Caco-2 (cell line): ENCODE measurements around the gene PRTN3. TPM values are rescaled to one million over a fixed set of nuclear protein-coding genes. Genes with fewer than 3 reads are reported as not detected.
A peak's percentile ranks its signal among the peaks of the same experiment; 100 is the strongest.
"Not testable (repeated sequence)": the region's sequence is repeated elsewhere in the genome, so short reads cannot be mapped to it uniquely, and the experiment has no call there.

Source experiments
- BruUV-seq: library from RNA; stranded (reverse); fragments of 400-500 nt; replicated peaks from 2 replicates; lab custom pipeline; 2021; lab: Mats Ljungman, UMichigan
- CTCF ChIA-PET: fragments of 300-600 bp; sonication (Branson Sonifier 250); formaldehyde crosslinking; loops from one replicate; lab custom pipeline; 2022; ENCODE audit warnings: antibody characterized with exemption; lab: Charles Lee
- POLR2A ChIA-PET: fragments of 300-600 bp; sonication (Branson Sonifier 250); formaldehyde crosslinking; loops from one replicate; lab custom pipeline; 2022; ENCODE audit warnings: antibody characterized with exemption; lab: Charles Lee
- DNase-seq, 2 experiments: peaks; one replicate each; pipeline versions ENCODE4 v3.0.0 to v3.0.0-alpha.2; 2020 to 2022
- H3K27me3 ChIP-seq: replicated peaks from 2 replicates; pipeline ENCODE4 v1.6.0; 2011; ENCODE audit warnings: low read length; ENCODE audit not compliant: control insufficient read depth, insufficient read depth
- H3K36me3 ChIP-seq: 2 replicates; pipeline ENCODE4 v1.5.1; 2011; ENCODE audit warnings: low read length; ENCODE audit not compliant: control insufficient read depth, insufficient read depth
- H3K4me1 ChIP-seq: fragments of 250-450 bp; sonication (Bioruptor Pico); 2 replicates; pipeline ENCODE4 v1.5.1; 2020; ENCODE audit warnings: mild to moderate bottlenecking
- H3K4me3 ChIP-seq: 2 replicates; pipeline ENCODE4 v1.5.1; 2011; ENCODE audit warnings: low read depth, mild to moderate bottlenecking, control low read depth, low read length
- H3K9me3 ChIP-seq: fragments of 250-450 bp; sonication (Bioruptor Pico); 2 replicates; pipeline ENCODE4 v1.5.1; 2020; ENCODE audit warnings: mild to moderate bottlenecking, moderate library complexity
- H3K27ac Mint-ChIP-seq: one replicate; pipeline ENCODE4 v1.8.0; 2022; ENCODE audit warnings: mixed read lengths; ENCODE audit not compliant: unreplicated experiment
- H3K27me3 Mint-ChIP-seq: one replicate; pipeline ENCODE4 v1.8.0; 2022; ENCODE audit warnings: mixed read lengths; ENCODE audit not compliant: insufficient read depth, unreplicated experiment
- H3K36me3 Mint-ChIP-seq: one replicate; pipeline ENCODE4 v1.8.0; 2022; ENCODE audit warnings: mild to moderate bottlenecking, mixed read lengths; ENCODE audit not compliant: insufficient read depth, unreplicated experiment
- H3K4me1 Mint-ChIP-seq: one replicate; pipeline ENCODE4 v1.8.0; 2022; ENCODE audit warnings: low read depth, mixed read lengths; ENCODE audit not compliant: unreplicated experiment
- H3K4me3 Mint-ChIP-seq: one replicate; pipeline ENCODE4 v1.8.0; 2022; ENCODE audit warnings: mild to moderate bottlenecking, moderate library complexity, mixed read lengths; ENCODE audit not compliant: unreplicated experiment
- H3K9me3 Mint-ChIP-seq: one replicate; pipeline ENCODE4 v1.8.0; 2022; ENCODE audit warnings: mixed read lengths; ENCODE audit not compliant: unreplicated experiment
- intact Hi-C: fragments of 100-400 bp; cut with micrococcal nuclease; formaldehyde crosslinking; loops from one replicate; pipeline ENCODE4 v1.10.0; 2022; ENCODE audit not compliant: unreplicated experiment
- total RNA-seq: library from RNA; stranded (reverse); gene quantifications from 2 replicates; pipeline ENCODE4 v1.2.3, GENCODE V29; 2022
- TF ChIP-seq, protein P1 (sequence below), 2 experiments: fragments of 200-600 bp in 1 of 2; IDR thresholded peaks; 1 replicate in 1 of 2; 2 replicates in 1 of 2; pipeline versions ENCODE4 v1.5.1 to v1.8.0; 2011 to 2022; ENCODE audit warnings: antibody characterized with exemption in 1 of 2, control low read depth in 1 of 2, inconsistent platforms in 1 of 2, low read depth in 1 of 2, low read length in 1 of 2, mild to moderate bottlenecking in 1 of 2, moderate library complexity in 1 of 2; ENCODE audit not compliant: insufficient read depth in 1 of 2, severe bottlenecking in 1 of 2, unreplicated experiment in 1 of 2

PRTN3 gene
- total RNA-seq, 1 experiment from 2014 or later = 0.29 TPM

DNA sequence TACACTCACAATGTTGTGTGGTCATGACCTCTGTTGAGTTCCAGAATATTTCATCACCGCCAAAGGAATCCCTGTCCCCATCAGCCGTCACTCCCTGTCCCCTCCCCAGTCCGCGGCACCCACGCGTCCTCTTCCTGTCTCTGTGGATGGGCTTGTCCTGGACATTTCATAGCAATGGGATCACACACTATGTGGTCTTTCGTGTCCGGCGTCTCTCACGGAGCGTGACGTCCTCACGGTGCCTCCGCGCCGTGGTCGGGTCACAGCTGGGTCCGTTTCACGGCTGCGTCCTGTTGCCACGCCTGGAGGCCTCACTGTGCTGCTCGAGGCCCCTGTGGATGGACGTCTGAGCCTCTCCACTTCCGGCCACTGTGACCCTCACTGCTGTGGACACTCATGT is 6.6 kb upstream of the PRTN3 start:
- H3K4me3 Mint-ChIP-seq = no peak overlapping the region
- CTCF ChIA-PET = no interaction called here
- TF ChIP-seq, protein P1, sequence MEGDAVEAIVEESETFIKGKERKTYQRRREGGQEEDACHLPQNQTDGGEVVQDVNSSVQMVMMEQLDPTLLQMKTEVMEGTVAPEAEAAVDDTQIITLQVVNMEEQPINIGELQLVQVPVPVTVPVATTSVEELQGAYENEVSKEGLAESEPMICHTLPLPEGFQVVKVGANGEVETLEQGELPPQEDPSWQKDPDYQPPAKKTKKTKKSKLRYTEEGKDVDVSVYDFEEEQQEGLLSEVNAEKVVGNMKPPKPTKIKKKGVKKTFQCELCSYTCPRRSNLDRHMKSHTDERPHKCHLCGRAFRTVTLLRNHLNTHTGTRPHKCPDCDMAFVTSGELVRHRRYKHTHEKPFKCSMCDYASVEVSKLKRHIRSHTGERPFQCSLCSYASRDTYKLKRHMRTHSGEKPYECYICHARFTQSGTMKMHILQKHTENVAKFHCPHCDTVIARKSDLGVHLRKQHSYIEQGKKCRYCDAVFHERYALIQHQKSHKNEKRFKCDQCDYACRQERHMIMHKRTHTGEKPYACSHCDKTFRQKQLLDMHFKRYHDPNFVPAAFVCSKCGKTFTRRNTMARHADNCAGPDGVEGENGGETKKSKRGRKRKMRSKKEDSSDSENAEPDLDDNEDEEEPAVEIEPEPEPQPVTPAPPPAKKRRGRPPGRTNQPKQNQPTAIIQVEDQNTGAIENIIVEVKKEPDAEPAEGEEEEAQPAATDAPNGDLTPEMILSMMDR (IDR thresholded peaks at IDR 0.05; ENCODE audit: insufficient read depth in 1 of 2, low read depth in 1 of 2, low read length in 1 of 2, severe bottlenecking in 1 of 2, unreplicated experiment in 1 of 2) = no peak
- H3K36me3 Mint-ChIP-seq = no peaks in the 10 kb centered on the region
- H3K27ac Mint-ChIP-seq = no peak overlapping the region
- Histone ChIP-seq H3K4me1 (no peaks in the 10 kb centered on the region), H3K9me3 (no peaks in the 10 kb centered on the region), H3K27me3 (no peaks in the 10 kb centered on the region), H3K4me3 (no peak overlapping the region), H3K36me3 (no peaks in the 10 kb centered on the region)
- no peaks in the 10 kb centered on the region for H3K9me3 Mint-ChIP-seq
- POLR2A ChIA-PET = no interaction called here
- no peaks in the 10 kb centered on the region for H3K4me1 Mint-ChIP-seq
- intact Hi-C loops = no loop called here
- no TSS peak for BruUV-seq
- DNase-seq = no peak
- no peaks in the 10 kb centered on the region for H3K27me3 Mint-ChIP-seq

DNA sequence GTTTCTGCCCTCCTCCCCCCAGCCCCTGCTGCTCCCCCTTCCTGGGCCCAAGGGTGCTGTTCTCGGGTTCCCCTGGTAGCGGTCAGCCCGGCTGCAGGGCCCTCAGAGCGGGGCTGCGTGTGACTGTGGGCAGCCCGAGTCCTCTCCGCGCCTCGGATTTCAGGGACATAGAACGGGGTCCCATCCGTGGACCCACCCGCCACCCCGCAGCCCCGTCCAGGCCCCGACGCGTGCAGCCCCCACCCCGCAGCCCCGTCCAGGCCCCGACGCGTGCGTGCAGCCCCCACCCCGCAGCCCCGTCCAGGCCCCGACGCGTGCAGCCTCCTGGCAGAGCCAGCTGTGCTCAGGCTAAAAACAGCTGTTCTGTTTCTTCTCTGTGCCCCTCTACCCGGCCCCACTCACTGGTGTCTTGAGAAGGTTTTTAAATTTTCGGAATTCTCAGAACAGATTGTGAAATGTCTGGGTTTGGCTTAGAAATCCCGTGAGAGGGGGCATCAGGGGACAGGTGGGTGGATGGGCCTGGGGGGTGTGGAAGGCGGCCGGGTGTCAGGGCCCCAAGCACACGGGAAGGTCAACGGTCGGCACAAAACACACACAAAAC is 5.5 kb upstream of the PRTN3 start:
- Histone ChIP-seq H3K9me3 (no peaks in the 10 kb centered on the region), H3K4me1 (no peaks in the 10 kb centered on the region), H3K36me3 (no peaks in the 10 kb centered on the region), H3K4me3 (no peak overlapping the region), H3K27me3 (no peaks in the 10 kb centered on the region)
- H3K4me1 Mint-ChIP-seq = no peaks in the 10 kb centered on the region
- CTCF ChIA-PET = no interaction called here
- H3K36me3 Mint-ChIP-seq = no peaks in the 10 kb centered on the region
- POLR2A ChIA-PET = interaction anchor here (0.6 kb wide), 1 partner anchor 42 kb away, joined by 5 read pairs; no protein-coding TSS in a partner anchor
- no peak for DNase-seq
- no peak overlapping the region for H3K27ac Mint-ChIP-seq
- no peak overlapping the region for H3K4me3 Mint-ChIP-seq
- H3K9me3 Mint-ChIP-seq = no peaks in the 10 kb centered on the region
- intact Hi-C loops = no loop called here
- H3K27me3 Mint-ChIP-seq = no peaks in the 10 kb centered on the region
- BruUV-seq = no TSS peak
- TF ChIP-seq, protein P1 (IDR thresholded peaks at IDR 0.05; ENCODE audit: insufficient read depth in 1 of 2, low read depth in 1 of 2, low read length in 1 of 2, severe bottlenecking in 1 of 2, unreplicated experiment in 1 of 2) = no peak

DNA sequence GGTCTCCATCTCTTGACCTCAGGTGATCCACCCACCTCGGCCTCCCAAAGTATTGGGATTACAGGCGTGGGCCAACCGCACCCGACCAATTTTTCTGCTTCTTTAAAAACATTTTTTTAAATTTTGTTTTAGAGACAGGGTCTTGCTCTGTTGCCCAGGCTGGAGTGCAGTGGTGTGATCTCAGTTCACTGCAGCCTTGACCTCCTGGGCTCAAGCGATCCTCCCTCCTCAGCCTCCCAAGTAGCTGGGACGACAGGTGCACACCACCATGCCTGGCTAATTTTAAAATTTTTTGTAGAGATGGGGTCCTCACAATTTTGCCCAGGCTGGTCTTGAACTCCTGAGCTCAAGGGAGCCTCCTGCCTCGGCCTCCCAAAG is 2.0 kb downstream of the PRTN3 start:
- H3K27me3 ChIP-seq, DNase-seq, H3K9me3 Mint-ChIP-seq, H3K27ac Mint-ChIP-seq, H3K4me1 Mint-ChIP-seq, H3K4me1 ChIP-seq, H3K36me3 ChIP-seq, H3K27me3 Mint-ChIP-seq, BruUV-seq, H3K4me3 ChIP-seq, H3K9me3 ChIP-seq, intact Hi-C loops: not testable (repeated sequence)
- Mint-ChIP-seq H3K4me3 (peak overlapping the region; percentile 75), H3K36me3 (peaks cover 13% of the 10 kb centered on the region)
- POLR2A ChIA-PET = interaction anchor here (0.6 kb wide), 2 partner anchors 60 to 1446 kb away, joined by 6 to 7 read pairs; no protein-coding TSS in a partner anchor
- CTCF ChIA-PET = interaction anchor here (0.6 to 1.0 kb wide), 2 partner anchors 77 to 148 kb away, joined by 3 read pairs; no protein-coding TSS in a partner anchor
